ENCODE data around the gene FAM81A.

Gene FAM81A

DNA sequence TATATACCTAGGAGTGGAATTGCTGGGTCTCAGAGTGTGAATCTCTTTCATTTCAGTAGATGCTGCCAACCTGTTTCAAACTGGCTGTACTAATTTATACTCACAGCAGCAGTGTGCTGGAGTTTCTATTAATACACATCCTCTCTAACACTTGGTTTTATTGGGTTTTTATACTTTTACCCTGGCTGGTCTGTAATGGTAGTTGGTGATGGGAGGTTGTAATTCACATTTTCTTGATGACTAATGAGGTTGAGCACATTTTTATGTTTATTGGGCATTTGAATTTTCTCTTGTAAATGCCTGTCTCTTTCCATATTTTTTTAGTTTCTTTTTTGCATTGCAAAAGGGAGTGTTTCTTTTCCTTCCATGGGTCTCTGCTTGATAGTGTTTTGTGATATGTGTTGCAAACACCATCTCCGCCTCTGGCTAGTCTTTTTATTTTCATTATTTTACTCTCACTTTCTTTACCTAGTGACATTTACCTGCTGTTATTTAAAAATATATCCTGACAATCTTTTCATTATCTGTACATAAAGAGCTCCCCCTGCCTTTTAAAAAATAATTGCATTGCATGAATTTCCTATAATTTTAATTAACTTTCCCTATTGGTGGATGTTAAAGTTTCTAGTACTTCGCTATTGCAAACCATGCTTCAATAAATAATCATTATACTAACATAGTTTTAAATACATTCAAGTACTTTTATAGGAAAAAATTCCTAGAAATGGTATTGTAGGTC, 124.6 kb downstream of the FAM81A start:
- TF ChIP-seq, protein P1, sequence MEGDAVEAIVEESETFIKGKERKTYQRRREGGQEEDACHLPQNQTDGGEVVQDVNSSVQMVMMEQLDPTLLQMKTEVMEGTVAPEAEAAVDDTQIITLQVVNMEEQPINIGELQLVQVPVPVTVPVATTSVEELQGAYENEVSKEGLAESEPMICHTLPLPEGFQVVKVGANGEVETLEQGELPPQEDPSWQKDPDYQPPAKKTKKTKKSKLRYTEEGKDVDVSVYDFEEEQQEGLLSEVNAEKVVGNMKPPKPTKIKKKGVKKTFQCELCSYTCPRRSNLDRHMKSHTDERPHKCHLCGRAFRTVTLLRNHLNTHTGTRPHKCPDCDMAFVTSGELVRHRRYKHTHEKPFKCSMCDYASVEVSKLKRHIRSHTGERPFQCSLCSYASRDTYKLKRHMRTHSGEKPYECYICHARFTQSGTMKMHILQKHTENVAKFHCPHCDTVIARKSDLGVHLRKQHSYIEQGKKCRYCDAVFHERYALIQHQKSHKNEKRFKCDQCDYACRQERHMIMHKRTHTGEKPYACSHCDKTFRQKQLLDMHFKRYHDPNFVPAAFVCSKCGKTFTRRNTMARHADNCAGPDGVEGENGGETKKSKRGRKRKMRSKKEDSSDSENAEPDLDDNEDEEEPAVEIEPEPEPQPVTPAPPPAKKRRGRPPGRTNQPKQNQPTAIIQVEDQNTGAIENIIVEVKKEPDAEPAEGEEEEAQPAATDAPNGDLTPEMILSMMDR (IDR thresholded peaks at IDR 0.05; ENCODE audit: low read depth, low read length) = peak; percentile 19
- no peak overlapping the region for H3K4me3 ChIP-seq (ENCODE audit: low read depth, low read length)
- in situ Hi-C loops (cut with HindIII; ENCODE audit: low sequenced_read_pairs) = no loop called here
- DNase-seq (ENCODE audit: low read depth, low spot score) = no peak

DNA sequence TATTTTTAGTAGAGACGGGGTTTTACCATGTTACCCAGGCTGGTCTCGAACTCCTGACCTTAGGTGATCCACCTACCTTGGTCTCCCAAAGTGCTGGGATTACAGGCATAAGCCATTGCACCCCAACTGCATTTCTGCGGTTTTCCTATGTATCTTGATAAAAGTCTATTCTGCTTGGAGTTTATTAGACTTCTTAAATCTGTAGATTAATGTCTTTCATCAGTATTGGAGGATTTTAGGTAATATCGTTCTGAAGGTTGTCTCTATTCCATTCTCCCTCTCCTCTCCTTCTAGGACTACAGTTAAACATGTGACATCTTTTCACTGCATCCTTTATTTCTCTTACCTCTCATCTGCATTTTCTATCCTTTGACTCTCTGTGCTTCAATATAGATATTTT, 127.3 kb downstream of the FAM81A start:
- TF ChIP-seq, protein P1 (IDR thresholded peaks at IDR 0.05; ENCODE audit: low read depth, low read length) = no peak
- no peak for DNase-seq (ENCODE audit: low read depth, low spot score)
- in situ Hi-C loops (cut with HindIII; ENCODE audit: low sequenced_read_pairs) = no loop called here
- H3K4me3 ChIP-seq (ENCODE audit: low read depth, low read length) = no peak overlapping the region

DNA sequence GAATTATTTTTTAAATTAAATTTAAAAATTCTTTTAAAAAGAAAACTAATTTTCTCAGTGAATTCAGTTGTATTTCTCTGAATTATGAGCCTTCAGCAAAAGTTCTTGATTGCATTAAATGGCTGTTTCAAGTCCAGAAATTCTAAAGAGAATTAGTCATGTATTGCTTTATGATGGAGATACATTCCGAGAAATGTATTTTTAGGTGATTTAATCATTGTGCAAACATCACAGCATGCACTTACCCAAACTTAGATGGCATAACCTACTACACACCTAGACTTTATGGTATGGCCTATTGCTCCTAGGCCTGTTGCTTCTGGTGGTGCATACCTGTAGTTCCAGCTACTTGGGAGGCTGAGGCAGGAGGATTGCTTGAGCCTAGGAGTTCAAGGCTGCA, 129.3 kb downstream of the FAM81A start:
- TF ChIP-seq, protein P1 (IDR thresholded peaks at IDR 0.05; ENCODE audit: low read depth, low read length) = no peak
- no peak for DNase-seq (ENCODE audit: low read depth, low spot score)
- no peak overlapping the region for H3K4me3 ChIP-seq (ENCODE audit: low read depth, low read length)
- in situ Hi-C loops (cut with HindIII; ENCODE audit: low sequenced_read_pairs) = no loop called here

DNA sequence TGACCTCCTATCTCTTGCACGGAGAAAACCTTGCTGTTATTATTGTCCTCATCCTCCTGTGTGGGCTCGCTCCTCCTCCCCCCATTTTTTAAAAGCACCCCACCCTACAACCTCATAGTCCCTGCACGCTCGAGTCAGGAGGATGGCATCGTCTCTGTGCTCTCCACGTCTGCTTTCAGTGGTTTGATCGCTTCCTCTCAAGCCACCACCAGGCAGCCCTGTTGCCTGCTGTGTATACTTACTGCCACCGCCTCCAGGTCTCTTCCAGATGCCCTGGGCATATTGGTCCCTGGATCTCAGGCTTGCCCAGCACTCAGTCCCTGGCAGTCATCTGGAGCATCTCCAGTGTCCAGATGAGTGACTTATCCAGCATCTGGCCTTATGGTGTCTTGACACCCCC, 131.5 kb downstream of the FAM81A start:
- DNase-seq (ENCODE audit: low read depth, low spot score) = no peak
- H3K4me3 ChIP-seq (ENCODE audit: low read depth, low read length) = no peak overlapping the region
- TF ChIP-seq, protein P1 (IDR thresholded peaks at IDR 0.05; ENCODE audit: low read depth, low read length) = no peak
- in situ Hi-C loops (cut with HindIII; ENCODE audit: low sequenced_read_pairs) = no loop called here

DNA sequence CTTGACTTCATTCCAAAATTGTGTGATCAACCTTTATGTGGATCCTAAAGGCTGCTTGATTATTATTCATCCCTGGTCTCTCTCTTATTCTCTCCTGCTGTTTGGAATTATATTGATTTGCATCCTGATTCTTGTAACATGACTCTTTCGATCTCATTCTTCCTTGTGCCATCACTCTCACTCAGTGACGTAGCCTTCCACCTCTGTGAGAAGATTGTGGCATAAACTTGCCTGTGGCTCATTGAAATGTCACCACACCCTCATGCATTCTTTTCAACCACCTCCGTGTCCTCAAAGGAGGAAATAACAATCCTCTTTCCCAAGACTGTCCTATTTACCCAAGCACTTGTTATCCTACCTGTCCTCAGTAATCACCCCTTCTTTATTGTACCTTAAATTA, 132.3 kb downstream of the FAM81A start:
- DNase-seq (ENCODE audit: low read depth, low spot score) = no peak
- TF ChIP-seq, protein P1 (IDR thresholded peaks at IDR 0.05; ENCODE audit: low read depth, low read length) = no peak
- H3K4me3 ChIP-seq (ENCODE audit: low read depth, low read length) = no peak overlapping the region
- in situ Hi-C loops (cut with HindIII; ENCODE audit: low sequenced_read_pairs) = no loop called here

DNA sequence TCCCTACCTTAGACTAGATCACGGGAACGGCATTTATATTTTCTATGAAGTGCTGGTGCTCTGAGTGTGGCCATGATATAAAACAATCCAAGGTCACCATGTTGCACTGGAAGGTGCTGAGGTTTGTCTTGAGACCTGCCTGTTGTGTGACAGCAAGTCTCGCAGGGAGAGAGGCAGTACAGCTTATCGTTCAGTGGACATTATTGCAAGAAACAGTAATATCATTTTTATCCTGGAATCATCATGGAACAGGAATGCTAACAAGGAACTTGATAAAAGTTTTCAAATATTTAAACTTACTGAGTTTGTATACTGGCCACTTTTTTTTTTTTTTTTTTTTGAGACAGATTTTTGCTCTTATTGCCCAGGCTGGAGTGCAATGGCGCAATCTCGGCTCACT, 133.6 kb downstream of the FAM81A start:
- in situ Hi-C loops (cut with HindIII; ENCODE audit: low sequenced_read_pairs) = no loop called here

More for the DNA sequence above, 133.6 kb downstream of the FAM81A start:
- TF ChIP-seq, protein P1 (IDR thresholded peaks at IDR 0.05; ENCODE audit: low read depth, low read length) = no peak
- DNase-seq (ENCODE audit: low read depth, low spot score) = no peak
- no peak overlapping the region for H3K4me3 ChIP-seq (ENCODE audit: low read depth, low read length)
